Neural crest cell (in vitro differentiated cells): ENCODE measurements around the gene FABP6. TPM values are rescaled to one million over a fixed set of nuclear protein-coding genes. Genes with fewer than 3 reads are reported as not detected.
A peak's percentile ranks its signal among the peaks of the same experiment; 100 is the strongest.

Experiments used
- DNase-seq: peaks from one replicate; pipeline ENCODE4 v3.0.0; 2021; ENCODE audit warnings: low read depth, mixed read lengths, low spot score
- H3K27ac Mint-ChIP-seq: one replicate; pipeline ENCODE4 v1.8.0; 2021; ENCODE audit warnings: mild to moderate bottlenecking, mixed read lengths; ENCODE audit not compliant: unreplicated experiment
- H3K27me3 Mint-ChIP-seq: 2 replicates; pipeline ENCODE4 v1.8.0; 2021; ENCODE audit warnings: low read depth, mild to moderate bottlenecking, mixed read lengths
- H3K36me3 Mint-ChIP-seq: 2 replicates; pipeline ENCODE4 v1.8.0; 2021; ENCODE audit warnings: low read depth, mild to moderate bottlenecking, mixed read lengths
- H3K4me1 Mint-ChIP-seq: 2 replicates; pipeline ENCODE4 v1.8.0; 2021; ENCODE audit warnings: mixed read lengths
- H3K4me3 Mint-ChIP-seq: one replicate; pipeline ENCODE4 v1.8.0; 2021; ENCODE audit warnings: mild to moderate bottlenecking, mixed read lengths
- H3K9me3 Mint-ChIP-seq: 2 replicates; pipeline ENCODE4 v1.8.0; 2021; ENCODE audit warnings: mixed read lengths
- CTCF ChIP-seq: fragments of 200-600 bp; sonication (generic); conservative IDR thresholded peaks from 2 replicates; pipeline ENCODE4 v1.5.0; 2021; ENCODE audit warnings: antibody characterized with exemption, mild to moderate bottlenecking
- total RNA-seq: library from RNA; stranded (reverse); gene quantifications from 2 replicates; pipeline ENCODE4 v1.2.1, GENCODE V29; 2021

FABP6 gene
- total RNA-seq, 1 donor from 2014 or later, result 1.5 TPM

GRCh38 chr5:160197341-160198144 is 31.8 kb upstream of the FABP6 start:
- no peak for DNase-seq
- peak overlapping the region; percentile 50 for H3K27ac Mint-ChIP-seq
- H3K4me3 Mint-ChIP-seq, result peak overlapping the region; percentile 55

GRCh38 chr5:160198146-160198545 is 31.2 kb upstream of the FABP6 start:
- no peak overlapping the region for H3K27ac Mint-ChIP-seq
- no peaks in the 10 kb centered on the region for H3K9me3 Mint-ChIP-seq
- H3K4me3 Mint-ChIP-seq, result peak overlapping the region; percentile 55
- DNase-seq, result no peak
- peaks cover 34% of the 10 kb centered on the region for H3K4me1 Mint-ChIP-seq
- no peaks in the 10 kb centered on the region for H3K36me3 Mint-ChIP-seq
- H3K27me3 Mint-ChIP-seq, result peaks cover 7% of the 10 kb centered on the region
- no peak for TF ChIP-seq CTCF

More at GRCh38 chr5:160197341-160198144, 31.8 kb upstream of the FABP6 start:
- no peak for TF ChIP-seq CTCF
- no peaks in the 10 kb centered on the region for H3K9me3 Mint-ChIP-seq
- H3K4me1 Mint-ChIP-seq, result peaks cover 34% of the 10 kb centered on the region
- H3K36me3 Mint-ChIP-seq, result no peaks in the 10 kb centered on the region
- H3K27me3 Mint-ChIP-seq, result peaks cover 7% of the 10 kb centered on the region

- no peaks in the 10 kb centered on the region for H3K36me3 Mint-ChIP-seq
- H3K27ac Mint-ChIP-seq, result peak overlapping the region; percentile 40
- H3K27me3 Mint-ChIP-seq, result peaks cover 7% of the 10 kb centered on the region
- TF ChIP-seq CTCF, result no peak
- H3K9me3 Mint-ChIP-seq, result no peaks in the 10 kb centered on the region
- peaks cover 34% of the 10 kb centered on the region for H3K4me1 Mint-ChIP-seq
- peak overlapping the region; percentile 4 for H3K4me3 Mint-ChIP-seq
- DNase-seq, result peak; percentile 16
These were observed 30.4 kb upstream of the FABP6 start for GRCh38 chr5:160198841-160199409.

GRCh38 chr5:160199410-160199911 is 29.8 kb upstream of the FABP6 start:
- peak; percentile 89 for DNase-seq
- H3K27ac Mint-ChIP-seq, result peak overlapping the region; percentile 57
- H3K4me3 Mint-ChIP-seq, result peak overlapping the region; percentile 84
- no peaks in the 10 kb centered on the region for H3K9me3 Mint-ChIP-seq
- H3K27me3 Mint-ChIP-seq, result peaks cover 7% of the 10 kb centered on the region
- peaks cover 34% of the 10 kb centered on the region for H3K4me1 Mint-ChIP-seq
- TF ChIP-seq CTCF, result peak; percentile 98
- H3K36me3 Mint-ChIP-seq, result no peaks in the 10 kb centered on the region

- Mint-ChIP-seq H3K27ac (no peak overlapping the region), H3K36me3 (no peaks in the 10 kb centered on the region)
- DNase-seq, result no peak
These were observed 22.2 kb upstream of the FABP6 start for GRCh38 chr5:160207061-160207460.

More at GRCh38 chr5:160207061-160207460, 22.2 kb upstream of the FABP6 start:
- no peaks in the 10 kb centered on the region for H3K27me3 Mint-ChIP-seq
- no peaks in the 10 kb centered on the region for H3K9me3 Mint-ChIP-seq
- peaks cover 14% of the 10 kb centered on the region for H3K4me1 Mint-ChIP-seq
- H3K4me3 Mint-ChIP-seq, result no peak overlapping the region
- no peak for TF ChIP-seq CTCF
